Hematopoietic multipotent progenitor cell (in vitro differentiated cells): ENCODE measurements around the gene RAVER2. TPM values are rescaled to one million over a fixed set of nuclear protein-coding genes. Genes with fewer than 3 reads are reported as not detected.
"Not testable (repeated sequence)": the region's sequence is repeated elsewhere in the genome, so short reads cannot be mapped to it uniquely, and the experiment has no call there.

ENCODE experiments used
- DNase-seq, 3 donors: peaks; one replicate each; pipeline ENCODE4 v3.0.0-alpha.2; 2011 to 2015; ENCODE audit warnings: low read depth in 2 of 3, low spot score in 2 of 3
- total RNA-seq: library from RNA; depleted of rRNA; stranded (reverse); fragments of >200 nt; gene quantifications from one replicate; pipeline ENCODE4 v1.2.3, GENCODE V29; 2012

Gene RAVER2, protein sequence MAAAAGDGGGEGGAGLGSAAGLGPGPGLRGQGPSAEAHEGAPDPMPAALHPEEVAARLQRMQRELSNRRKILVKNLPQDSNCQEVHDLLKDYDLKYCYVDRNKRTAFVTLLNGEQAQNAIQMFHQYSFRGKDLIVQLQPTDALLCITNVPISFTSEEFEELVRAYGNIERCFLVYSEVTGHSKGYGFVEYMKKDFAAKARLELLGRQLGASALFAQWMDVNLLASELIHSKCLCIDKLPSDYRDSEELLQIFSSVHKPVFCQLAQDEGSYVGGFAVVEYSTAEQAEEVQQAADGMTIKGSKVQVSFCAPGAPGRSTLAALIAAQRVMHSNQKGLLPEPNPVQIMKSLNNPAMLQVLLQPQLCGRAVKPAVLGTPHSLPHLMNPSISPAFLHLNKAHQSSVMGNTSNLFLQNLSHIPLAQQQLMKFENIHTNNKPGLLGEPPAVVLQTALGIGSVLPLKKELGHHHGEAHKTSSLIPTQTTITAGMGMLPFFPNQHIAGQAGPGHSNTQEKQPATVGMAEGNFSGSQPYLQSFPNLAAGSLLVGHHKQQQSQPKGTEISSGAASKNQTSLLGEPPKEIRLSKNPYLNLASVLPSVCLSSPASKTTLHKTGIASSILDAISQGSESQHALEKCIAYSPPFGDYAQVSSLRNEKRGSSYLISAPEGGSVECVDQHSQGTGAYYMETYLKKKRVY
- total RNA-seq, result 18.0 TPM

- peak; percentile 30 to 87 (median 80) for DNase-seq
These were observed at the start of gene RAVER2 for GRCh38 chr1:64744492-64745180. RAVER2 (plus strand) TSS chr1:64745075; CDS start chr1:64745173, 98 bp downstream.

DNA sequence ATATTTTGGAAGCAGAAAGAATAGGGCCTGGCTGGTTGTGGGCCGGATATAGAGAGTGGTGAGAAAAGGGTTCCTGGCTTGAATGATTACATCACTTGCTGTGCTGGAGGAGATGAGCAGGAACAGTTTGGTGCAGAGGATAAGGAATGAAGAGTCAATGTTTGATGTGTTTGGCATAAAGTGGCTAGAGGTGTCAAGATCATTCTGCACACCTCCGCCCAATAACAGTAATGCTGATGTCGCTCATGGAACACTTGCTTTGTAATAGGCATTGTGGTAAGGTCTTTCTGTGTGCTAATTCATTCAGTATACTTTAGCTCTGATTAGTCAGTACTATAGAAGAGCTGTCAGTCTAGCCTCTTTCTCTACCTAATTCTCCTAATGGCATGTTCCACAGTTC, 48.0 kb upstream of the RAVER2 start:
- no peak for DNase-seq

- no peak for DNase-seq
These were observed 45.5 kb upstream of the RAVER2 start for GRCh38 chr1:64699327-64699726.

DNA sequence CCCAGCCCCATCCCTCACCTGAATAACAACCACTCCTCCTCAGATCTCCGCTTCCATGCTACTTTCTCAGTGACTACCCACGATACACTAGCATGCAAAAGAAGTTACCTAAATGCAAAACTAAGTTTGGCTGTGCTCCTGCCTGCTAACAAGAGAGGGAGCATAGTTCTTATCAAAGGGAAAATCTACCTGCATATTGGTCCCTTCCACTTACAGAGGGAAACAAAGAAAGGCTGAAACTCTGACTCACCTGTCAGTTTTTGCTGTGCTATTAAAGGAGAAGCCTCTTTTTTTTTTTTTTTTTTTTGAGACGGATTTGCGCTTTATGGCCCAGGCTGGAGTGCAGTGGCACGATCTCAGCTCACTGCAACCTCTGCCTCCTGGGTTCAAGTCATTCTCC, 43.8 kb upstream of the RAVER2 start:
- DNase-seq, result no peak

GRCh38 chr1:64701886-64702285, 43.0 kb upstream of the RAVER2 start:
- no peak for DNase-seq

GRCh38 chr1:64702670-64703069, 42.2 kb upstream of the RAVER2 start:
- not testable (repeated sequence) for DNase-seq

DNA sequence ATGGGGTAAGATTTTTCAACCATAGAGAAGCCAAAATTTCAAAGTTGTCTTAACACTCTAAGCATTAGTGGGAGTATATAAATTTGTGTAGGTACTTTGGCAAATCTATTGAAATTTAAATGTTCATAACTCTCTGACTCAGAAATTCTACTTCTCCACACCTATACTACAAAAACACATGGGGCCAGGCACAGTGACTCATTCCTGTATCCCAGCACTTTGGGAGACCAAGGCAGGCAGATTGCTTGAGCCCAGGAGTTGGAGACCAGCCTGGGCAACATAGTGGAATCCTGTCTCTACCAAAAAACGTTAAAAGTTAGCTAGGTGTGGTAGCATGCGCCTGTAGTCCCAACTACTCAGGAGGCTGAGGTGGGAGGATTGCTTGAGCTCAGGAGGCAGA, 41.3 kb upstream of the RAVER2 start:
- DNase-seq, result no peak

GRCh38 chr1:64705591-64705990, 39.3 kb upstream of the RAVER2 start:
- no peak for DNase-seq

DNA sequence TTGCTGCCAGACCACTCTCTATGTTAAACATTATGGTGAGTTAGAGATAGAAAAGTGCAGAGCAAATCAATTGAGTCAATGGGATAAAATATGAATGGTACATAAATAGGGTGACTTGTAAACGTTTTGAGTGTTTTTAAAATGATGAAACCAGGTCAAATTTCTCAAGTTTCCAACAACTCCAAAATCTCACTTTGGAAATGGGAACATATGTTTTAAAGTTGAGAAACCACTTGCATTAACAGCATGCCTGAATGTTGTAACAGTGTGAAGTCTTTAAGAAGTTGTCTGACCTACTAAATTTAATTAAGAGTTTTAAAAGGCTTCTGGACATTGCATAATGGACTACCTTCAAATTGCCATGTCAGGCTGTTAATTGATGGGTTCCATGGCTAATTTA, 33.6 kb upstream of the RAVER2 start:
- DNase-seq, result no peak

GRCh38 chr1:64712049-64712448, 32.8 kb upstream of the RAVER2 start:
- DNase-seq, result no peak

DNA sequence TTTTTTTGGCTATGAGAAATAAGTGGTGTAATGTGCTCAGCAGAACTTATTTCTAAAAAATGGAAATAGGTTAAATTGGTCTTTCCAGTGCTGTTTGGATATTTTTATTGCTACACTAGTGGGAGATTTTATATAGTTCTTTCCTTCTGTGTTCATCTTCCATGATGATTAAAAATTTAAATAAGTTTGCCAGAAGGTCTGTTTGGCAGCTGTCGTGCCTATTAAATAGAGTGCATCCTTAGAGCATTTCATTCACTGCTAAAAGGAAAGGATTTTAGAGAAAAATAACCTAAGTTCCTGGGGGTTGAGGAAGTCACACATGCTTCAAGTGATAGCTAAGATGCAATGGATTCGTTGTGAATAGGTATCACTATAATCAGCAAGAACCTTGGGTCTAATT, 29.7 kb upstream of the RAVER2 start:
- no peak for DNase-seq

DNA sequence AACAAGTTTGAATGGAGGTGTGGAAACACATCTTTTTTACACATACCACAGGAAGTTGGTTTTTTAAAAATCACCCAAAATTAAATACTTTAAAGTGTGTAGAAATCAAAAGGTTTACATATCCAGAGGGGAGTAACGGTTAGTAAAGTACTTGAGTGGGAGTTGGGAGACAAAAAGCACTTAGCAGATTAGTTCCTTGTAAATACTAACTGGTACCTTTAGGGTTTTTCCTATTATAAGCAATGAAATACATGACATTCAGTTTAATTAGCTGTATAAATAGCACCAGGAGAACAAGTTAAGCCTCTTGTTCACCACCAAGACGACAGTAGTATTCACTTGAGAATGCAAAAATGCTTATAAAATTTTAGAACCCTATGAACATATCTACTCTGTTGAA, 23.7 kb upstream of the RAVER2 start:
- DNase-seq, result no peak

DNA sequence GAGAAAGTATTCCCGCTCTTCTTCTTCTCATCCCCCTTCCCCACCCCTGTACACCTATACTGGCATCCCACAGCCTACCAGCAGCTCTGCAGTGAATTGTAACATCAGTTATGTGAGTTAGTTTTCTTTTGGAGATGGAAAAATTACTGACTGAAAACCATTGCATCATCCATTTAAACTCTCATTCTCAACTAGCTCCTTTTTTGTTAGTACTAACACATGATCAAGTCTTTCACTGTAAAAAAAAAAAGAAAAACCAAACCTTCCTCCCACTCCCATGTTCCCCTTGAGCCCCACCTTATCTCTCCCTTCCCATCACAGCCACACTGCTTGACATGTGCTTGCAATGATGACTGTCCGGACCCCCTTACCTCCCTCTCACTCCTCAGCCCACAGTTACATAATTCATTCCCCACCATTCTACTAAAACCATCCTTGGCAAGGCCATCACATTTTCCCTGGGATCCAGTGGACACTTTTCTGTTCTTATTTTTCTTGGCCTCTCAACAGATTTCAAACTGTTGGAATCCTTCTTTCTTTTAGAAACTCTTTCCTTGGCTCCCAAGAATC, 23.2 kb upstream of the RAVER2 start:
- DNase-seq, result no peak

DNA sequence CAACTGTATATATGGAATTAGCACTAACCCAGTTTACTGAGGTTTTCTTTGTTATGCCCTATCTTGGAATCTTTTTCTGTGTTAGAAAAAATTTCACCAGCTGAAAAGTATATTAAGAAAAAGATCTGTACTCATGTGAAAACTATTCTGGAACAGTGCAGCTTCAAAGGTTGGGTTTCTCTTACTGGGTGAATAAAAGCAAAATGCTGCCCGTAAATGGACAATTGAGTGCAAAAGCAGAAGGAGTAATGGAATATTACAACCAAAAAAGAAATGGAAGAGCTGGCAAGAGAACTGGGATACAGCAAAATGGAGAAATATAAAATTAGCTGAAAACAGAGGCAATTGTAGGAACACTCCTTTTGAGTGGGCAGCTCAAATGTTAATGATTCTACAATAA, 17.0 kb upstream of the RAVER2 start:
- no peak for DNase-seq

DNA sequence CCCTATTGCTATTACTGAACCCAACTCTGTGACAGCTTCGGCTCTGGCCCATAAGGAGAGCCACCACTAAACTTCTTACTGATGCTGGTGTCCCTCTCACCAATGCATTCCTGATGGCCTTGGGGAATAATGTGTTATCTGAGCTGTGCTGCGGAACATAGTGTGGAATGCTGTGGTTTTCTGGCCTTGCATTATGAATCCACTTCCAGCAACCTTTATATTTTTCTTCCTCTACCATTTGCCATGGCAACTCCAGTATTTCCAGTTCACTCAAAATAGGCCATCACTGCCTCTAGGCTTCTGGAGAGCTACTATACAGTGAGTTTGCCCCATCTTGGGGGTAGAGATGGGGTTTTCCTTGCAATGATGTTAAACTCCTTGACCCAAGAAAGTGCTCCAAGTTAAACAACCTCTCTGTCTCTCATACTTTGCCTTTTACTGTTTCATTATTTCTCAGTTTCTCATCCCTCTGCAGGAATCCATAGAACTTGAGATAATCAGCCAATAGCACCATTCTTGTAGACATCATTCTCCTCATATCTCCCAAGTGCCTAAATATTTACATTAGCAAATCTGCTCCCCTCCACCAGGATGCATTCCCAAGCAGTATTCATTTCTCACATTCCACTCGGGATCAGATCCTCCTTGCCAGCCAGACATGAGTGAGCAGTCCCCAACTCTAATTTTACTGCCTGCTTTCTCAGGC, 11.1 kb upstream of the RAVER2 start:
- DNase-seq, result no peak

GRCh38 chr1:64734287-64734652, 10.6 kb upstream of the RAVER2 start:
- DNase-seq, result no peak

DNA sequence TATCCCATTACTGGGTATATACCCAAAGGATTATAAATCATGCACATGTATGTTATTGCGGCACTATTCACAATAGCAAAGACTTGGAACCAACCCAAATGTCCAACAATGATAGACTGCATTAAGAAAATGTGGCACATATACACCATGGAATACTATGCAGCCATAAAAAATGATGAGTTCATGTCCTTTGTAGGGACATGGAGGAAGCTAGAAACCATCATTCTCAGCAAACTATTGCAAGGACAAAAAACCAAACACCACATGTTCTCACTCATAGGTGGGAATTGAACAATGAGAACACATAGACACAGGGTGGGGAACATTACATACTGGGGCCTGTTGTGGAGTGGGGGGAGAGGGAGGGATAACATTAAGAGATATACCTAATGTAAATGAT, 4.2 kb upstream of the RAVER2 start:
- DNase-seq, result not testable (repeated sequence)

DNA sequence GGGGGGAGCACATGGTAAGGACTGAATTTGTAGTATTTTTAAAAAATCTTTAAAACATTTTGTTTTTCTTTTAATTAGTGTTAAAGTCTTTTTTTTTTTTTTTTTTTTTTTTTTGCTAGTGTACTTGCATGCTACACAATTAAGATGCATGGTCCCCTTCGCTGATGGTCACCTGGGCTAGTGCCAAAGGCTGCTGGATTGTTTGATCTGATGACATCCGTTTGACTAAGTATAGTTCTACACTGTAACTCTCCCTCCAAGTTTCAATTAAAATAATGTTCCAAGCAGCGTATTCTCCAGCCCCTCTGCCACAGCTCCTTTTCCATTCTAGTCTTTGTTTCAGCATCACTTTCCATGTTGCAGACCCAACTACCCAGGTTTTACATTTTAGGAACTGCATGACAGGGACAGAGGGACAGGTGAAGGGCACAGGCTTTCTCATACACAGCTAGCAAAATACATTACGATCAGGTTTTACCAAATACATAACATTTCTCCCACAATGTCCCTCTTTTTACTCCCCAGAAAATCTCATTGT, 852 bp upstream of the RAVER2 start:
- peak in 1 of 3 donors; percentile 10 for DNase-seq

DNA sequence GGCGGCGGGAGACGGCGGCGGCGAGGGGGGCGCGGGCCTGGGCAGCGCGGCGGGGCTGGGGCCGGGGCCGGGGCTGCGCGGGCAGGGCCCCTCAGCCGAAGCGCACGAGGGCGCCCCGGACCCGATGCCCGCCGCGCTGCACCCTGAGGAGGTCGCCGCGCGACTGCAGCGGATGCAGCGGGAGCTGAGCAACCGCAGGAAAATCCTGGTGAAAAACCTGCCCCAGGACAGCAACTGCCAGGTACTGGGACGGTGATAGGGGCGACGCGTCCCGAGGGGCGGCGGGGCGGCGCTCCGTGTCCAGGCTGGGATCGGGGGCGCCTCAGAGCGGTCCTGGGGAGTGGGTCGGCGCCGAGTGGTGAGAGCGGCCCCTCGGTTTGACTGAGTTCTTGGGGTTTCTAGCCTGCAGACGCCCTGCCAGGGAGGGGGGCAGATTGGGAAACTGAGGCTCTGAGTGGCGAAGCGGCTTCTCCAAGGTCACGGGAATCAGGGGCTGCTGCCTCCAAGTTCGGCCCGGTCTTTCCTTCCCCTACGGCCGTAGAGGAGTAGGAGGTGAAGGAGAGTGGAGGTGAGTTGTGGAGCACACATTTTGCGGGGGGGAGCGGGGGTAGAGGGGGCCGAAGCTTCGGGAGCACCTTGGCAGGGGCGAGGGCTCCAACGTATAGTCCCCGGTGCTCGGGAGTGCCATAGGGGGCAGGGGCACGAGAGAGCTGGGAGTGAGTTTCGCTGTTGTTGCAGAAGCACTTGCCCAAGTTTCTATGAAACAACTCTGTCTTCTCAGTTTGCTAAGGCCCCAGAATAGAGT, 508 bp downstream of the RAVER2 start:
- peak in 2 of 3 donors; percentile 5 to 6 for DNase-seq
